Measurements from ENCODE around the gene HPCAL1. TPM values are rescaled to one million over a fixed set of nuclear protein-coding genes. Genes with fewer than 3 reads are reported as not detected.

HPCAL1 gene
- total RNA-seq = 14.0 and 15.3 TPM in 2 replicates

DNA sequence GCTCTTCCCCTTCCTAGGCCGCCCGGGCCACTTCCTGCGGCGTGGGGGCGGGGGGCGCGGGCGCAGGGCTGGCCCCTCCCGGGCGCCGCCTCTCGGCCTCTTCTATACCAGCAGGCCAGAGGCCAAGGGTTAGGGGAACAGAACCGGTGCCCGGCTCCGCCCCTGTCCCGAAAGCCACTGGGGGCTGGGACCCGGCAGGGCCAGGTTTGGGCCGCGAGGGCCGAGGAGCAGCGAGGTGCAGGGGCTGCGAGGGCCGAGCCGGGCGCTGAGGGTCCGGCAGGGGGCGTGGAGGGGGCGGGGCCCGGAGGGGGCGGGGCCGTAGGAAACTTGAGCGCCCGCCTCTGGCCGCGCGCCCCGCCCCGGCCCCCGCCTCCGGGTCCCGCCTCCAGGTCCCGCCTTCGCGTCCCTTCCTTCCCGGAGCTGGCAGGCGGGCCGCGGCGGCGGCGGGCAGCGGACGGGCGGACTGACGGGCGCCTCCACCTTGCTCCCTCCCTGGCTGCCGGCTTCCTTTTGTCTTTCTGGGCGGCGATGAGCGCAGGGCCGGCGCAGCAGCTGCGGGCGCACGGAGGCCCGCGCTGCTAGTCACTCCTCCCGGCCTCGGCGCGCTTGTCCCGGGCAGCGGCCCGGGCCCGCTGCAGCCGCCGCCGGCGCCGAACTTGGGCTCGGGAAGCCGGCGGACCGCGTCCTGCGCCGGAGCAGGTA is at the start of gene HPCAL1:
TSS of gene HPCAL1 (plus strand) at position 426 of the 702 bp plus-strand sequence. CDS start 116,854 bp downstream, outside the sequence.

DNA sequence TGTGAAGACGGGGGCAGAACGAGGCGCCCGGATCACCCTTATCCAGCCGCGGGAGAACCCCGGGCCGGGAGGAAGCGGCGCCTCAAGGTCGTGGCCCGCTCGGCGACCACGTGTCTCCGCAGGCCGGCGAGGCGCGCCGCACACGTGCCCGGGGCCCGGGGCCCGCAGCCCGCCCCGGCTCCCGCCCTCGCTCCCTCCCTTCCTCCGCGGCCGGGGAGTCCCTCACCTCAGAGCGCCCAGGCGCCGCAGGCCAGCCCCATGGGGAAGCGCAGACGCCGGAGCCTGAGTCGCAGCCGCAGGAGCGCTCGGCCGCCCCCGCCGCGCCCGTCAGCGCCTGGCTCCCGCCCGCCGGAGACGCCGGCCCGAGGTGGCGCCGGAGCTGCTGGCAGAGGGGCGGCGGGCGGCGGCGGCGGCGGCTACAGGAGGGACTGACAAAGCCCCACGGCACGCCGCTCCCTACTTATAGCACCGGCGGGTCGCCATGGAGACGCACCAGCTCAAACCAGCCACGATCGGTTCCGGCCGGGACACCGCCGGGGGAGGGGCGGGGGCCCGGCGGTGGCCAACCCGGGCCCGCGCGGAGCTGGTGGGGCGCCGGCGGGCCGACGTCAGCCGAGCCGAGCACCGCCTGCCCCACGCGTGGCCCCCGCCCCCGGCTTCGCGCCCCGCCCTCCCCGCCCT is 145.3 kb downstream of the HPCAL1 start, which contains the start of gene ODC1:
TSS of gene ODC1 (minus strand) at position 433 of the 681 bp plus-strand sequence. CDS start 3,295 bp downstream, outside the sequence.

Other genes starting within 250 kb of the HPCAL1 start
- gene CYS1, start 222.5 kb upstream of the HPCAL1 start, total RNA-seq = 1.2 and 2.1 TPM in 2 replicates
- 4.6 and 5.9 TPM in 2 replicates for gene RRM2, start 180.2 kb upstream of the HPCAL1 start, total RNA-seq
- 30.9 and 34.7 TPM in 2 replicates for gene ODC1, start 145.4 kb downstream of the HPCAL1 start, total RNA-seq

All from cardiac ventricle fibroblast (primary cell).